ENCODE data around the gene GRIK2.

The GRIK2 gene

GRCh38 chr6:101779051-101779844, 385.7 kb downstream of the GRIK2 start:
- peak; percentile 47 for DNase-seq (ENCODE audit: low read depth, low spot score)

GRCh38 chr6:101783287-101783686, 389.8 kb downstream of the GRIK2 start:
- no peak for DNase-seq (ENCODE audit: low read depth, low spot score)

GRCh38 chr6:101784094-101784493, 390.6 kb downstream of the GRIK2 start:
- no peak for DNase-seq (ENCODE audit: low read depth, low spot score)

GRCh38 chr6:101799531-101799930, 406.0 kb downstream of the GRIK2 start:
- no peak for DNase-seq (ENCODE audit: low read depth, low spot score)

DNA sequence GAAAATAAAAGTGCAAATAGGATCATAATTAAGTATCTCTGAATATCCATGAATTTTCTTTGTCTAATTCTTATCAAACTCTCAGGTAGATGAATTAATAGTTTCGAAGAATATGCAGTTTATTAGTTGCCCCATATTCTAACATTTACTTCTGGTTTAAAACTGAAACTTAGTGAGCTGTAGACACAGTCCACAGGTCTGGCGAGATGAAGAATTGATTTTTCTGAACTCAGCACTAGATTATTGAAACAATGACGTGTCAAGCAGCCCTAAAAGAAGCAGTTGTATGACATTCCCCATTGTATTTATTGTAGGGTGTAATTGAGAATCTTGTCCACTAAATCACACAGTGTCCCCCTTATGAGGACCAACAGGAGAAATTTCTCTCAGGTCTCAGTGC, 407.1 kb downstream of the GRIK2 start:
- DNase-seq (ENCODE audit: low read depth, low spot score): no peak

DNA sequence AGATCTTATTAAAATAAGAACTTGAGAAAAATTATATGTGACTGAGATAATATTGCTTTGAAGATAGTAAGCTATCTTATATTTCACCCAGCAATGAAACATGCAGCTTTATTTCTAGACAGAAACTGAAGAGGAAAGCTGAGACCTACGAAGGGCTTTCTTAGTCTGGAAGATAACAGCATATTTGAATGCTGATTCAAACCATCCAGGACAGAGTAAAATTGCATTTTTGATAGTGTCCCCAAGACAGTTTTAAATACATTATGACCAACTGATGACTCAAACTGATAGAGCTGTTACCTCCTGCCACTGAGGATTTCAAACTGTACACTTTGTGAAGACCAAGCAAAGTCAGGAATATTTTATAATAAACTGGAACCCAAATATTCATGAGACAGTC, 409.6 kb downstream of the GRIK2 start:
- peak; percentile 31 for DNase-seq (ENCODE audit: low read depth, low spot score)

- DNase-seq (ENCODE audit: low read depth, low spot score): peak; percentile 85
Observed at GRCh38 chr6:101806241-101806640, 412.7 kb downstream of the GRIK2 start.

DNA sequence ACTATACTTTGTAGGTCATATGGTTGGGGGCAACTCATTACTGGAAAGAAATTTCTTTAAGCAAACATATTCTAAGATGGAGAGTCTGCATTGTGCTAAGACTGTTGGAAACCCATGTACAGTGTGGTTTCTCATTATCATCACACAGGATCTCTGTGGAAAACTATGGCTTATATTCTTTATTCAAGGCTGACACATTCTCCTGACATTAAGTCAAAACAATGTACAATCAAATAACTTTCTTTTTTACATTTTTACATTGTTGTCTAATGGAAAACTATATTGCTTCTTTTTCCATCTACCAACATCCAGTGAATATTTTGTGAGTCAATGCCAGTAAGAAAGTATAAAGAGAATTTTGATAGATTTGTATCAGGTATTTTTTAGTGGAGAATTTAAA, 417.6 kb downstream of the GRIK2 start:
- DNase-seq (ENCODE audit: low read depth, low spot score): no peak

DNA sequence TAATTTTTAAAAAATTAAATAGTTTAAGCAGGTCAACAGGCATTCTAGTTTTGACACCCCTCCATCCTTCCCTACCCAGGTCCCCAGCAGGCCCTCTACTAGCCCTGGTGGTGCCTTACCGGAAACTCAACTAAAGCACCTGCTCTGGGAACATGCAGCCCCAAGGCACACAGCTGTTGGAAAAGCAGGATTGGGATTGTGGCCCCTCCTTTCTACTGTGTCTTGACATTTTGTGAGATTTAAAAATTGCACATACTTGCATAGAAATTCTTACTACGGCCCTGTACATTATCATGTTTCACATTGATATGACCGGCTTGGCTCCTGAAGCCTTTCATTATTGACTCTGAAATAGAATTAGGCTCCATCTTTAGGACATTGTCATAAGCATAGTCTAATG, 423.2 kb downstream of the GRIK2 start:
- DNase-seq (ENCODE audit: low read depth, low spot score): no peak

GRCh38 chr6:101818051-101818450, 424.5 kb downstream of the GRIK2 start:
- DNase-seq (ENCODE audit: low read depth, low spot score): peak; percentile 65

DNA sequence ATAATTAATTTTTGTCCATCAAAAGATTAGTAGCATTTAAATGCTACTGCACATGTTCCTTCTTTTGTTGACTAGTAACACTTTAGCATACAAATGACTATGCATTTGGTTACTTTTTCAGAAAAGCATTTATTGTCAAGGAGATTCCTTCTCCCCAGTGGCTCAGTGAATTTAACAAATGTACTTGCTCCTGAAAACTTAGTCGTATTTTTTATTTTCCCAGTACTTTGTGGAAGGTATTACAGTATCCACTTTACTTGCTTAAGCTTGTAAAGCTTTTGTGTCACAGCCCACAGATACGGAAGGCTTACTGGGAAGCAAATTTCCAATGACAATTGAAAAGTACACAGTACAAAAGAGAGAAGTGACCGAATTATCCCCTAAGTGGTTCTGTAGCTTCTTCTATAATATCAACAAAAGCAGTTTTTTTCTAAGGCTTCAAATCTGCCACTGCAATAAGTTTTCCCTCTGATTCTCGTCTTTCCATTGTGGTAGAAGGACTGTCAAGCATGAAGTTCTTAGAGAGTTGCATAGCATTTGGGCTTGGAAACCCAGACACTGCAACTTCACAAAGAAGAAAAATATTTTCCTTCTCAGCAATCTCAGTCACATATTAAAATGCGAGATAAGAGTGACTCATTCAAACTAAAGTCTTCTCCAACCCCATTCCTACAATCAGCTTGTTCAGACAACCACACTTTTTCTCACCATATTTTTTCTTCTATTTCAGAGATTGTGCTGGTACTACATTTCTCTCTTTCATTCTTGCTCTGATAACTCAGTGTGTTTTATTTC, 431.2 kb downstream of the GRIK2 start:
- peak; percentile 56 for DNase-seq (ENCODE audit: low read depth, low spot score)

DNA sequence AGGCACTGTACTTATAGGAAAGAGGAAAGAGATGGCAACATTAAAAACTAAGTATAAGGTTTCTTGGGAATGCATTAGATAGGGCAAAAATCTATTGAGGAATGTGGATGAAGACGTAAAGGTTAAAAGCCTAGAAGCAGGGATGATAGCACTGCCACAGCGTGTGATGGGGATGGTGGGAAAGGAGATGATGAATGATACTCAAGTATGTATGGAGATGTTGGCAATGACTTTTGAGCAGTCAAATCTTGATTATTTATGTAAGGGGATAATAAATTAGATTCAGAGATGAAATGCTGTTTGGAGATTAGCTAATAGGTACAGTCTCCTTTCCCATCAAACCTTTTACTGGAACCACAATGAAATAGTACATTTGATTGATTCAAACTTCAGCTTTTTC, 432.8 kb downstream of the GRIK2 start:
- no peak for DNase-seq (ENCODE audit: low read depth, low spot score)

DNA sequence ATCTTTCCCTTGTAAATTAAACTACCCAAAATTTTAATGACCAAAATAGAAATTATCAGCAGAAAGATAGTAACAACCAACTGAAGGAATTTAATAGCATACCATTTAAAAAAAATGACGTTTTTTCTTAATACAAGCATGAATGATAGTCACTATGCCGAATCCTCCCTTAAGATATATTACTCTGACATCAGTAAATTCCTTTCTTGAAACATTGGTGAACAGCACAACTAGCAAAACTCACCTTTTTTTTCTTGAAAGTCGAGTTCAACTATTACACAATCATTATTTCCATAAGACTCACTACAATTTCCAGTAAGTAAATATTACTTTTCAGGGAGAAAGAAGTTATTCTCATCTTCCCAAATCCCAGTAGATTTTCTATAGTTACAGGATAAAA, 433.2 kb downstream of the GRIK2 start:
- DNase-seq (ENCODE audit: low read depth, low spot score): no peak

- peak; percentile 88 for DNase-seq (ENCODE audit: low read depth, low spot score)
Observed at GRCh38 chr6:101830501-101831031, 437.1 kb downstream of the GRIK2 start.

GRCh38 chr6:101832371-101832770, 438.9 kb downstream of the GRIK2 start:
- no peak for DNase-seq (ENCODE audit: low read depth, low spot score)

DNA sequence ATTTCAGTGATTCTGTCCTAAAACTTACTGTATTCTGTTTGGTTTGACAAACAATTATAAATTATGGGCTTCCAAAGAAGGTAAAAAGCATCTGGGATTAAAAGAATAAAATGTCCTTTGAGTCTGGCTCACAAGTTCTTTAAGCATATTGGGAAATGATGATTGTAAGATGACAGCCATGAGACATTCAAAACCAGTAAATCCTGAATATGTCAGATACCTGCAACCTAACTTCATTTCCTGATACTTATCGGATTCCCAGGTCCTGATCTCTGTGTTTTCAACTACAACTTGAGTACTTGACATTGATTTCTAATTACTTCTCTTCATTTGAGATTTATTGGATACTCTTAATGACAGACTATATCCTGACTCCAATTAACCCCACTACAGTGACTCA, 446.6 kb downstream of the GRIK2 start:
- DNase-seq (ENCODE audit: low read depth, low spot score): no peak

DNA sequence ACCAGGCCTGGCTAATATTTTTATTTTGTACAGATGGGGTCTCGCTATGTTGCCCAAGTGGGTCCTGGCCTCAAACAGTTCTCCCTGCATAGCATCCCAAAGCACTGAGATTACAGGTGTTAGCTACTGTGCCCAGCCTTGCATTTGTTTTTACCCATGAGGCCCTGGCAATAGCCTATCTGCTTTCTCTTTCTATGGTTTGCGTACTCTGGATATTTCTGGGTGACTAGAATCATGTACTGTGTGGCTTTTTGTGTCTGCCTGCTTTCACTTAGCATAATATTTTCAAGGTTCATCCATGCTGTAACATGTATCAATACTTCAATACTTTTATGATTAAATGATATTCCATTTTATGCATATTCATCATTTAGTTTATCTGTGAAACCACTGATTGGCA, 451.7 kb downstream of the GRIK2 start:
- no peak for DNase-seq (ENCODE audit: low read depth, low spot score)

DNA sequence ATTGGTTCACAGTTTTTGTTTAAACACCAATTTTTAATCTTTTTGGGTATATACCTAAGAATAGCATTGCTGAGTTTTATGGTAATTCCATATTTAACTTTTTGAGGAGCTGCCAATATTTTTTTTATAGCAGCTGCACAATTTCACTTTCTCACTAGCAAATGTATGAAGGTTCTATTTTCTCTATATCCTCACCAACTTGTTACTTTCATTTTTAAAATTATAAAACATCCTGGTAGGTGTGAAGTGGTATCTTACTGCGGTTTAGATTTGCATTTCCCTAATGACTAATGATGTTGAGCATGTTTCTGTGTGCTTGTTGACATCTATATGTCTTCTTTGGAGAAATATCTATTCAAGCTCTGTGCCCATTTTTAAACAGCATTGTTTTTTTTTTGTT, 452.1 kb downstream of the GRIK2 start:
- DNase-seq (ENCODE audit: low read depth, low spot score): no peak

DNA sequence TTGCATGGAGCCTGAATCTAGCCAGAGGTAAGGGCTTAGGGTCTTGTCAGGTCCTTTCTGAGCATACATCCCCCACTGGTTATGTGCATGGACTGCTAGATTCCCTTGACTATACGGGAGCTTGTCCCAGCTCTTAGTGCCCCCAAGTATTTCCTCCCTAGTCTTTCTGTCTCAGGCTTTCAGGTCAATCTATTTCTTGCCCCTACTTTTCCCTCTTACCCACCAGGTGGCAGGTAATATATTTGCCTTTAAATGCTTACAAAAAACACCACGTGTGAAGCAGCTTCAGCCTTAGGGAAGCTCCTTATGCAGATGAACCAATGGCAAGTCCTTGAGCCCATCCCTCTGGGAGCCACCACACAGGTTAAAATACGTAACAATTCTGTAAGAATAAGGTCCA, 454.2 kb downstream of the GRIK2 start:
- DNase-seq (ENCODE audit: low read depth, low spot score): no peak

DNA sequence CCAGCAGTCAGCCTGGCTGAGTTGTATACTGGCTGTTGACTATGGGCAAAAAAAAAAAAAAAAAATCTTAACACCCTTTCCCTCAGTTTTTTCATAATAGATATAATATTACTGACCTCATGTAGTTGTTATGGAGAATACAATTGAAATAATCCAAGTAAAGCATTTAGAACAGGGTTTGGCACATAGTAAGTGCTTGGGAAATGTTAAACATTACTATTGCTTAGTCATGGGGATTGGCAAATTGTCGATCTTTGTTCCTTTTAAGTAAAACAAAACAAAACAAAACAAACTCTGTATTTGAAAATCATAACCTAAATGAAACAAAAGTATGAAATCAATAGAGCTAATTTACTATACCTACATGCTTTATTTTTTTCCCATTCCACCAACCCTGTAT, 458.4 kb downstream of the GRIK2 start:
- DNase-seq (ENCODE audit: low read depth, low spot score): no peak

DNA sequence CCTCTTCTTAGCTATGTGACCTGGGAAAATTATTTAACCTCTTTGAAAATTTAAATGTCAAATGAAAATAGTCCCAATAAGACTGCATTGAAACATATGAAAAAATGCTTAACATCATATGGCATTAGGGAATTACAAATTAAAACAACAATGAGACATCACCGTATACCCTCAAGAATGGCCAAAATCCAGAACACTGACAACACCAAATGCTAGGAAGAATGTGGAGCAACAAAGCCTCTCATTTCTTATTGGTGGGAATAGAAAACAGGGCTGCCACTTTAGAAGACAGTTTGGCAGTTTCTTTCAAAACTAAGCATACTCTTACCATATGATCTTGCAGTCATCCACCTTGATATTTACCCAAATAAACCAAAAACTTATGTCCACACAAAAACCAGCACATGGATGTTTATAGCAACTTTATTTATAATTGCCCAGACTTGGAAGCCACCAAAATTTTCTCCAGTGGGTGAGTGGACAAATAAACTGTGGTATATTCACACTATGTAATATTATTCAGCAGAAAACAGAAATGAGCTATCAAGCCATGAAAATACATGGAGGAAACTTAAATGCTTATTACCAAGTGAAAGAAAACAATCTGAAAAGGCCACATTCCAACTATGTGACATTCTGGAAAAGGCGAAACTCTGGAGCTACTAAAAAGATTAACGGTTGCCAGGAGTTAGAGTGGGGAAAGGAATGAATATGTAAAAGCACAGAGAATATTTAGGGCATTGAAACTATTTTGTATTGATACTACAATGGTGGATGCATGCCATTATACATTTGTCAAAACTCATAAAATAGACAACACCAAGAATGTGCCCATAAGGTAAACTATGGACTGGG, 459.9 kb downstream of the GRIK2 start:
- no peak for DNase-seq (ENCODE audit: low read depth, low spot score)

DNA sequence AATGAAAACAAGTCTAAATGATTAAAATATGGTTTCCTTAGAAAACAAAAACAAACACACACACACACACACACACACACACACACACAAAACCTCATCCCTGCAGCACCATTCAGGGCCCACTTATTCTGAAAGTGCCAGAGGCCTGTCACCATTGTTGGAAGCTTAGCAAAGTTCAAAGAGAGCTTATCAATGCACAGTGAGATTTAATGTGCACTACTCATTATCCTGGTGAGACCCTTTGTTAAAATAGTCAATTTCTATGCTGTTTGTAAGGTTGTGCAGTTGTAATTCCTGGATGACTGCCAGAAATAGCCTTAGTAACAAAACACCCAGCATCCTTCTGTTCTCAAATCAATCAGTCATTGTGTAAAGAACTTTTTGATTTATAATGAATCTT, 482.9 kb downstream of the GRIK2 start:
- DNase-seq (ENCODE audit: low read depth, low spot score): peak; percentile 64
